ENCODE measurements around the gene USP47. TPM values are rescaled to one million over a fixed set of nuclear protein-coding genes. Genes with fewer than 3 reads are reported as not detected.

Gene USP47
- polyA plus RNA-seq, 4 donors, result 14.6 to 56.6 (median 20.5) TPM

GRCh38 chr11:11965656-11966353 lies 124.0 kb downstream of the USP47 start:
- 82 to 89% (median 87%) methylated on average over 10 of the region's 10 CpGs for WGBS, 3 donors
- DNase-seq, result no peak
- H3K36me3 ChIP-seq (ENCODE audit: control insufficient read depth in 3 of 3, insufficient read depth in 2 of 3, low read depth in 1 of 3, low read length in 3 of 3), result peaks cover 0 to 19% (median 0%) of the 10 kb centered on the region in 3 donors

GRCh38 chr11:11966354-11966741 lies 124.6 kb downstream of the USP47 start:
- H3K36me3 ChIP-seq (ENCODE audit: control insufficient read depth in 3 of 3, insufficient read depth in 2 of 3, low read depth in 1 of 3, low read length in 3 of 3), result peaks cover 0 to 18% (median 0%) of the 10 kb centered on the region in 3 donors
- FAIRE-seq (no peak), DNase-seq (no peak)
- WGBS, 3 donors, result 86 to 93% (median 88%) methylated on average over 7 of the region's 7 CpGs
- peaks cover 0 to 13% (median 0%) of the 10 kb centered on the region in 3 donors for H3K27me3 ChIP-seq (ENCODE audit: control insufficient read depth in 3 of 3, insufficient read depth in 3 of 3, low read length in 3 of 3)
- no peak overlapping the region for H3K4me3 ChIP-seq (ENCODE audit: low read depth in 1 of 3, low read length in 3 of 3)
- H3K27ac ChIP-seq (ENCODE audit: low read depth in 1 of 3, low read length in 2 of 3), result no peak overlapping the region
- no peaks in the 10 kb centered on the region for H3K4me1 ChIP-seq (ENCODE audit: control insufficient read depth in 3 of 3, insufficient read depth in 2 of 3, low read depth in 1 of 3, low read length in 2 of 3)
- peaks cover 0 to 4% of the 10 kb centered on the region in 2 donors for H3K9me3 ChIP-seq (ENCODE audit: control insufficient read depth in 2 of 2, insufficient read depth in 1 of 2, low read depth in 1 of 2, low read length in 1 of 2)

More at GRCh38 chr11:11965656-11966353, 124.0 kb downstream of the USP47 start:
- H3K27me3 ChIP-seq (ENCODE audit: control insufficient read depth in 3 of 3, insufficient read depth in 3 of 3, low read length in 3 of 3), result peaks cover 0 to 13% (median 0%) of the 10 kb centered on the region in 3 donors
- no peak for FAIRE-seq
- no peak overlapping the region for H3K27ac ChIP-seq (ENCODE audit: low read depth in 1 of 3, low read length in 2 of 3)
- H3K4me3 ChIP-seq (ENCODE audit: low read depth in 1 of 3, low read length in 3 of 3), result no peak overlapping the region
- no peaks in the 10 kb centered on the region for H3K4me1 ChIP-seq (ENCODE audit: control insufficient read depth in 3 of 3, insufficient read depth in 2 of 3, low read depth in 1 of 3, low read length in 2 of 3)
- peaks cover 0 to 4% of the 10 kb centered on the region in 2 donors for H3K9me3 ChIP-seq (ENCODE audit: control insufficient read depth in 2 of 2, insufficient read depth in 1 of 2, low read depth in 1 of 2, low read length in 1 of 2)

GRCh38 chr11:11966826-11967668 lies 125.3 kb downstream of the USP47 start:
- Histone ChIP-seq H3K4me1 (ENCODE audit: control insufficient read depth in 3 of 3, insufficient read depth in 2 of 3, low read depth in 1 of 3, low read length in 2 of 3) (peaks cover 0 to 4% (median 0%) of the 10 kb centered on the region in 3 donors), H3K36me3 (ENCODE audit: control insufficient read depth in 3 of 3, insufficient read depth in 2 of 3, low read depth in 1 of 3, low read length in 3 of 3) (peaks cover 0 to 15% (median 0%) of the 10 kb centered on the region in 3 donors), H3K27ac (ENCODE audit: low read depth in 1 of 3, low read length in 2 of 3) (no peak overlapping the region), H3K27me3 (ENCODE audit: control insufficient read depth in 3 of 3, insufficient read depth in 3 of 3, low read length in 3 of 3) (peaks cover 0 to 13% (median 0%) of the 10 kb centered on the region in 3 donors), H3K9me3 (ENCODE audit: control insufficient read depth in 2 of 2, insufficient read depth in 1 of 2, low read depth in 1 of 2, low read length in 1 of 2) (no peaks in the 10 kb centered on the region), H3K4me3 (ENCODE audit: low read depth in 1 of 3, low read length in 3 of 3) (no peak overlapping the region)
- no peak for FAIRE-seq
- 65 to 79% (median 66%) methylated on average over 15 of the region's 15 CpGs for WGBS, 3 donors
- DNase-seq, result peak; percentile 60 to 65

GRCh38 chr11:11967669-11968510 lies 126.1 kb downstream of the USP47 start:
- H3K4me3 ChIP-seq (ENCODE audit: low read depth in 1 of 3, low read length in 3 of 3), result no peak overlapping the region
- FAIRE-seq (no peak), DNase-seq (no peak)
- no peak overlapping the region for H3K27ac ChIP-seq (ENCODE audit: low read depth in 1 of 3, low read length in 2 of 3)
- H3K36me3 ChIP-seq (ENCODE audit: control insufficient read depth in 3 of 3, insufficient read depth in 2 of 3, low read depth in 1 of 3, low read length in 3 of 3), result peaks cover 0 to 15% (median 0%) of the 10 kb centered on the region in 3 donors
- H3K27me3 ChIP-seq (ENCODE audit: control insufficient read depth in 3 of 3, insufficient read depth in 3 of 3, low read length in 3 of 3), result peaks cover 0 to 13% (median 0%) of the 10 kb centered on the region in 3 donors
- 87 to 93% (median 90%) methylated on average over 11 of the region's 11 CpGs for WGBS, 3 donors
- H3K9me3 ChIP-seq (ENCODE audit: control insufficient read depth in 2 of 2, insufficient read depth in 1 of 2, low read depth in 1 of 2, low read length in 1 of 2), result no peaks in the 10 kb centered on the region
- H3K4me1 ChIP-seq (ENCODE audit: control insufficient read depth in 3 of 3, insufficient read depth in 2 of 3, low read depth in 1 of 3, low read length in 2 of 3), result peaks cover 0 to 4% (median 0%) of the 10 kb centered on the region in 3 donors

GRCh38 chr11:11968511-11969280 lies 126.9 kb downstream of the USP47 start:
- DNase-seq (no peak), FAIRE-seq (no peak)
- Histone ChIP-seq H3K36me3 (ENCODE audit: control insufficient read depth in 3 of 3, insufficient read depth in 2 of 3, low read depth in 1 of 3, low read length in 3 of 3) (peaks cover 0 to 15% (median 0%) of the 10 kb centered on the region in 3 donors), H3K4me1 (ENCODE audit: control insufficient read depth in 3 of 3, insufficient read depth in 2 of 3, low read depth in 1 of 3, low read length in 2 of 3) (peaks cover 0 to 8% (median 3%) of the 10 kb centered on the region in 3 donors), H3K9me3 (ENCODE audit: control insufficient read depth in 2 of 2, insufficient read depth in 1 of 2, low read depth in 1 of 2, low read length in 1 of 2) (no peaks in the 10 kb centered on the region), H3K27ac (ENCODE audit: low read depth in 1 of 3, low read length in 2 of 3) (no peak overlapping the region), H3K4me3 (ENCODE audit: low read depth in 1 of 3, low read length in 3 of 3) (no peak overlapping the region), H3K27me3 (ENCODE audit: control insufficient read depth in 3 of 3, insufficient read depth in 3 of 3, low read length in 3 of 3) (peaks cover 0 to 10% (median 0%) of the 10 kb centered on the region in 3 donors)
- WGBS, 3 donors, result 77 to 84% (median 80%) methylated on average over 11 of the region's 11 CpGs

- DNase-seq (no peak), FAIRE-seq (no peak)
- peaks cover 0 to 2% (median 0%) of the 10 kb centered on the region in 3 donors for H3K27me3 ChIP-seq (ENCODE audit: control insufficient read depth in 3 of 3, insufficient read depth in 3 of 3, low read length in 3 of 3)
- H3K4me3 ChIP-seq (ENCODE audit: low read depth in 1 of 3, low read length in 3 of 3), result no peak overlapping the region
- H3K27ac ChIP-seq (ENCODE audit: low read depth in 1 of 3, low read length in 2 of 3), result no peak overlapping the region
- WGBS, 3 donors, result 89 to 96% (median 90%) methylated on average over 19 of the region's 19 CpGs
- peaks cover 0 to 8% (median 3%) of the 10 kb centered on the region in 3 donors for H3K4me1 ChIP-seq (ENCODE audit: control insufficient read depth in 3 of 3, insufficient read depth in 2 of 3, low read depth in 1 of 3, low read length in 2 of 3)
- H3K36me3 ChIP-seq (ENCODE audit: control insufficient read depth in 3 of 3, insufficient read depth in 2 of 3, low read depth in 1 of 3, low read length in 3 of 3), result peaks cover 0 to 15% (median 0%) of the 10 kb centered on the region in 3 donors
- H3K9me3 ChIP-seq (ENCODE audit: control insufficient read depth in 2 of 2, insufficient read depth in 1 of 2, low read depth in 1 of 2, low read length in 1 of 2), result no peaks in the 10 kb centered on the region
Observed at GRCh38 chr11:11969380-11970215, 127.8 kb downstream of the USP47 start.

GRCh38 chr11:11970556-11970955 lies 128.8 kb downstream of the USP47 start:
- Histone ChIP-seq H3K36me3 (ENCODE audit: control insufficient read depth in 3 of 3, insufficient read depth in 2 of 3, low read depth in 1 of 3, low read length in 3 of 3) (peaks cover 0 to 11% (median 0%) of the 10 kb centered on the region in 3 donors), H3K4me3 (ENCODE audit: low read depth in 1 of 3, low read length in 3 of 3) (no peak overlapping the region), H3K27ac (ENCODE audit: low read depth in 1 of 3, low read length in 2 of 3) (no peak overlapping the region), H3K27me3 (ENCODE audit: control insufficient read depth in 3 of 3, insufficient read depth in 3 of 3, low read length in 3 of 3) (no peaks in the 10 kb centered on the region), H3K9me3 (ENCODE audit: control insufficient read depth in 2 of 2, insufficient read depth in 1 of 2, low read depth in 1 of 2, low read length in 1 of 2) (no peaks in the 10 kb centered on the region), H3K4me1 (ENCODE audit: control insufficient read depth in 3 of 3, insufficient read depth in 2 of 3, low read depth in 1 of 3, low read length in 2 of 3) (peaks cover 0 to 8% (median 3%) of the 10 kb centered on the region in 3 donors)
- WGBS, 3 donors, result 73 to 100% (median 95%) methylated on average over 2 of the region's 2 CpGs
- DNase-seq (no peak), FAIRE-seq (no peak)

Data from small intestine (tissue), 7 donors.